NCI-H1048 (cell line): ENCODE results near the gene C10orf90.

Experiments used
- DNase-seq: peaks from one replicate; lab custom pipeline; 2025; lab: John Stamatoyannopoulos, UW

C10orf90 gene, protein sequence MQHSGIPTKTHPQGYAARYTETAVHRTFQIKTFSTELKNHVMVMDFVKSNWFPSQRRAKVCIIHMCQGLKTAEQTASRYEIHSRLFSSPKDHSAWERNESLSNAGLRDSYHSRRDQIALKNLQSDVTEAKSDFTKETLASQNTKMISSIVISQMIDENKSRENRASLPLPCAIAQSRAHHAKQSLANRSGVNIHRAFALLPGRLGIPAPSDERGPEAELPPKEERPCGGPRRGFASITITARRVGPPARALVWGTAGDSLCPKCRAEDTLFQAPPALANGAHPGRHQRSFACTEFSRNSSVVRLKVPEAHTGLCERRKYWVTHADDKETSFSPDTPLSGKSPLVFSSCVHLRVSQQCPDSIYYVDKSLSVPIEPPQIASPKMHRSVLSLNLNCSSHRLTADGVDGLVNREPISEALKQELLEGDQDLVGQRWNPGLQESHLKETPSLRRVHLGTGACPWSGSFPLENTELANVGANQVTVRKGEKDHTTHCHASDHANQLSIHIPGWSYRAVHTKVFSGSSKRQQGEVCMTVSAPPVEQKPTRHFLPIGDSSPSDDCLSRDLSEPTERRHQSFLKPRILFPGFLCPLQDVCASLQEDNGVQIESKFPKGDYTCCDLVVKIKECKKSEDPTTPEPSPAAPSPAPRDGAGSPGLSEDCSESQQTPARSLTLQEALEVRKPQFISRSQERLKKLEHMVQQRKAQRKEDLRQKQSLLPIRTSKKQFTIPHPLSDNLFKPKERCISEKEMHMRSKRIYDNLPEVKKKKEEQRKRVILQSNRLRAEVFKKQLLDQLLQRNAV

GRCh38 chr10:126670056-126670894, at the start of gene C10orf90:
Gene C10orf90, minus strand, starts transcription at chr10:126670693. Its CDS starts 213 bp downstream, at chr10:126670480.
- no peak for DNase-seq

DNA sequence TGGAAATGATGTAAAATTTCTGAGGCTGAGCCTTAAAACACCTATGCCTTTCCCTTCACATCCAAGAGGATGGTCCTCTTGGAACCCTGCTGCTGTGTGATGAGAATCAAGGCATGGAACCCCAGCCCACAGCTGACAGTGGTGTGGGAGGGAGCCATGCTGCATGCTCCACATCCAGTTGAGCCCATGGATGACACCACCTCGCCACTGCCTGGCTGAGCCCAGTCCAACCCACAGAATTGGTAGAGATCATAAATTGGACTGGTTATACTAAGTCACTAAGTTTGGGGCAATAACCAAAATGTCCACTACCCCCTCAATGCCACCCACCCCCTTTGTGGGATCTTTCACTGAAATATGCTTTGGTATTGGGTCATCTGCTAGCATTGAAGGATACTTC, 45.9 kb upstream of the C10orf90 start:
- DNase-seq, result no peak

DNA sequence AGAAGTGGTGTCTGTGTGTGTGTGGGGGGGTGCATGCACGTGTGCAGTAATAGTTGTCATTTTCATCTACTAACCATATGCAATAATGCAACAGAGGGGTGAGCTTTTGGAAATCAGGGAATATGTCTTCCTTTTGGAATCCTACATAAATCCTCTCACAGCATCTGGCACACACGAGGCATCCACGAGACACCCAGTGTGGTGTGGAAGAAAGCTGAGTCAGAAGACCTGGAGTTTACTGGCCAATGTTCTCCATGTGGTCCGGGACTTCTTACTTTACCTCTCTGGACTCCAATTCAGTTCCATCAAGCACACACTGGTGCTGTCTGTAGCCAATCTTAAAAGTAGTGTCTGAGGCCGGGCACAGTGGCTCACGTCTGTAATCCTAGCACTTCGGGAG, 43.1 kb upstream of the C10orf90 start:
- no peak for DNase-seq

- no peak for DNase-seq
Measured at GRCh38 chr10:126712681-126713080, 42.2 kb upstream of the C10orf90 start.

DNA sequence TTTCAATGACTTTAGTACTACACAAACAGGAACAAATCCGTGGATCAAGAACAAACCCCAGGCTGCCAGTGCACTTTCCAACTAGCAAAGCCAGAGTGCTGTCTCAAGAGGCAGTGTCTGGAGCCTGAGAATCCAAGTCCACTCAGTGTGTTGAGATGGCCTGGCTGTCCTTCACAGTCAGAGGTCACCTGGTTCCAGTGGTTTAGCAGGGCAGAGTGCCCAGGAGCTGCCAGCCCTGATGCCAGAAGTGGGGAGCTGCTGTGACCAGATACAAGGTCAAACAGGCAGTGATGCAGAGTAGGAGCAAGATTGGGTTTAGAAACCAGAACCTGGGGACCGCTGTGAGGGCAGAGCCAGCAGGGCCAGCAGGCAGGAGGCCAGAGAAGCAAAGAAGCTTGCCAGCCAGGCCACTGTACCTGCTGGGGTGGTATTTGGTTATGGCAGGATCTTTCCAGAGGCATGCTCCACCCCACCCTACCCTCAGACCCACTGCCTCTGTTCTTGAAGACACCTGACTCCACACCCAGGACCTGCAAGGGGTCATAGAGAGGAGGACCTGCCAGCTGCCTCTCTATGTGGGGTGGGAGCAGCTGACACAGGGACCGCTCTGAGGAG, 35.6 kb upstream of the C10orf90 start:
- DNase-seq, result no peak

GRCh38 chr10:126705131-126705530, 34.6 kb upstream of the C10orf90 start:
- no peak for DNase-seq

DNA sequence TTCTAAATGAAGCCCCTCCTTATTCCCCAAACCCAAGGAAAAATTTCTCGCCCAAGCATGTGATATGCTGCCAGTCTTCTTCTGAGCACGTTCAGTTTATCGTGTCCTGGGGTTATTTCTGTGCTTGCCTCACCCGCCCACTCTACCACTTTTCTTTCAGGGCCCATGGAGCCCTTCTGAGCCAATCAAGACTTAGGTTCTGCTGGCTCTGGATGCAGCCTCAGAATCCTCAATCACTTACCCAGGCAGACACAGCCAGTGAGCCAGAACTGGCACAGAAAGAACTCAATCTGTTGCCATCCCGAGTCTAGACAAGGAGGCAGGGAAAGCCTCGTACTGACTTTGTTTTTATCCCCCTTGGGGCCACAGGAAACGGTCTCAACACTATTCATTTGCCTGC, 34.2 kb upstream of the C10orf90 start:
- no peak for DNase-seq

DNA sequence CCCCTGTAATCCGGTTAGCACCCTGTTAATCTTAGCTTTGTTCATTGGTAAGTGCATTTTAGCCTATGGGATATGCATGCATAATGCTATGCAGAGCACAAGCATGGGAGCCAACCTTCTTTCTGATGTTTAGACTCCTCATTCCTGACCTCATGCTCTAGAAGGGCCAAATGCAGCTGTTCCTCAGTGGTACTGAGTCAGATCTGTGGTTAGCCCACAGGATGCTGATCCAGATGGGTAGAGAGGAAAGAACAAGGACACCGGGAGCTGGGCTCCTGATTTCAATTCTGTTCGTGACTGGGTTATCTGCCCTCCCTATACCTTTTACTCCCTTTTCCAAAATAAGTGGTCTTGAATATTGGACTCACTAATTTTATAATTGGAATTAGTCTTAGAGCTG, 31.7 kb upstream of the C10orf90 start:
- no peak for DNase-seq

GRCh38 chr10:126701526-126701925, 31.0 kb upstream of the C10orf90 start:
- no peak for DNase-seq

- no peak for DNase-seq
Measured at GRCh38 chr10:126696684-126697083, 26.2 kb upstream of the C10orf90 start.

DNA sequence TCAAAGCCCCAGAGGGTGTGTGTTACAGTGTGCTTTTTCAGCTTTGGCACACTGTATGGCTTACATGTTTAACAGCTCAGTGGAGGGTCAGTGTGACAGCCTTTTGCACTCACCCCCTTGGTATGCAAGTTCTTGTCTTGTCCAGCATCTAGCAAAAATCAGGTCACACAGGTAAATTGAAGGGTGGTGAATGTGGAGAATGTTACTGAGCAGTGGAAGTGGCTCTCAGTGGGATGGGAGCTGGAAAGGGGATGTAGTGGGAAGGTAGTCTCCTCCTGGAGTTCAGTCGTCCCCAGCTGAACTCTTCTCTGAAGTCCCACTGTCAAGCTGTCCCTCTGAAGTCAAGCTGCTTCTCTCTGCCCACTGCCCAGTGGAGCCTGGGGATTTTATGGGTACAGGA, 21.0 kb upstream of the C10orf90 start:
- no peak for DNase-seq

GRCh38 chr10:126690534-126690933, 20.0 kb upstream of the C10orf90 start:
- DNase-seq, result no peak

- DNase-seq, result no peak
Measured at GRCh38 chr10:126689461-126689994, 19.0 kb upstream of the C10orf90 start.

GRCh38 chr10:126687121-126687606, 16.7 kb upstream of the C10orf90 start:
- no peak for DNase-seq

DNA sequence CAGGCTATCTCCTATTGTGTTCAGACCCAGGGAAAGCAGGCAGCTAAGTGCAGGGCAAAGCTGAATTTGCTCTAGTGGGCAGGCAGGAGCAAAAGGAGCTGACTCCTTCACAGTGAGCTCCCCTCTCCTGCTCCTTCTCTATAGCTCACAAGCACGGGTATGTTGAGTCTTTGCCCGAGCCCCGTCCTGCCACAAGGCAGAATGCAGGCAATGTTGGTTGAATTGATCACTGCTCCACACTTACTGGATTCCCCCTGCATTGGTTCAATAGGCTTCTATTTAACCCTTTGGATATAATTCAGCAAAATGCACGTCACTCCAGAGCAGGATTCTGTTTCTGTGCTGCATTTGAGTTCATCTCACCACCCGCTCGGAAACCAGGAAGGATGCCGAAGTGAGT, 16.2 kb upstream of the C10orf90 start:
- DNase-seq, result no peak

DNA sequence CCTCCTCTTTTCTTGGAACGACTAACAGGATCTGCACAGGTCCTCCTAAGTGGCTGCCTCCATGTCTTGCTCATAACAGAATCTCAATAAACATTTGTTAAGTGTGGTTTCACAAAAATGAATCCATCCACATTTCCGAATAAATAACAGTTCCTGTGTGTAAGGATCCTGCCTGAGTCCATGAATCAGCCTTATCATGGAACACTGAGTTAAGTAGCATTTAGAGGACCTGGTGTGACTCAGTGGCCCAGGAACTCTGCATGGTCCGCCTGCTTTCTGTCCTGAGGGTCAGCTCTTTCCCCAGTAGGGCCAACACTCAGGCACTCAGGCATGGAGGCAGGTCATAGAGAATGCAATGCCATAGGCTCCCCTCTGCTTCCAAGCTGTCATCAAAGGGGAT, 15.8 kb upstream of the C10orf90 start:
- DNase-seq, result no peak

- no peak for DNase-seq
Measured at GRCh38 chr10:126685756-126686155, 15.3 kb upstream of the C10orf90 start.

DNA sequence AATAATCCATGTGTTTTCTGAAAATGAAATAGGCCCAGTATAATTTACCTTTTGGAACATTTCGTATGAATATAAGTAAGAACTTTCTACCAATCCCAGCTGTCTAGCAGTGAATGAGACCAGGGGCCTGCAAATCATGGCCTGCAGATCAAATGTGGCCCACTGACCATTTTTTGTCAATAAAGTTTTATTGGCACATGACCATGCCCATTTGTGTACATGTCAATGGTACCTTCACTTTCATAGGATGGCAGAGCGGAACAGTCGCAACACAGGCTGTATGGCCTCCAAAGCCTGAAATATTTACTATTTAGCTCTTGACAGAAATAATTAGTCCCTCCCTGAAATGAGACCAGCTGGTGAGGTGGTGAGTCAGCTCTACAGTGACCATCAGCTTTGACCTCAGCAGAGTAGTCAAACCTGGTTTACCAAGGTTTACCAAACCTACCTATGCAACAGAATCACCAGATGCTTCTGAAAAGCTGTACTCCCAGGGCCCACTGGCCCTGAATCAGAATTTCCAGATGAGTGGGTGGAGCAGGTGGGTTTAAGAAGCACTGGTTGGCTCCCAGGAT, 13.8 kb upstream of the C10orf90 start:
- DNase-seq, result no peak

GRCh38 chr10:126683466-126683865, 13.0 kb upstream of the C10orf90 start:
- no peak for DNase-seq

DNA sequence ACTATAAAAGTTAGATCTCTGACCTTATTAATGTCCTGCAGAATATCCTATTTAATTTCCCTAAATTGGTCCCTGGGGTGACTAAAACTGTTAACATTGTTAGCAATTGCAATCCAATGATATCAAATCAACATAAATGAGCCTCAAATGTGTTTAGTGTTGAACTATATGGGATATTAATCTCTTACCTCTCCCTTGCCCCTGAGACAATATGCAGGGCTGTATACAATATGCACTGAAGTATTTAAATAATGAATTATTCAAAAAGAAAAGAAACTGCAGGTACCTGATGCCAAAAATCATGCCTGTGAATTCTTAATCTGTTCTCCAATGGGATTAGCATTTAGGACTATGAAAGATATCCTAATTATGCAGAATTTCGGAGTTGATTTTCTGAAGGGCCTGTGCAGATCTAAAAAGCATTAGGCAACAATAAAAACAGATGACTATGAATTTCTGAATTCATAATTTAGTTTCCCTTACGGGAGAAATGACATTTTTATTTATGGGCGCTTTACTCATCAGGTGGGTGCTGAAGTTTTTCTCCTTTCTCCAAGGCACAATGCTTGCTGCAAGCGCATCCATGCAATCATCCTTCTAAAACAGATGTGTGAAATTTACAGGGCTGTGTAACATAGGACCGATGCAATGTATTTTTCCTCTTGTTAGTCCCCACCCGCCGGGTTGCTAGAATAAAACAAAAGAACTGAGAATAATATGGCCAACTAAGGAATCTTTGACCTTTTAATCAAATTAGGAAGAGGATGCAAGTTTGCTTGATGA, 5.4 kb upstream of the C10orf90 start:
- no peak for DNase-seq
